ENCODE measurements around the gene HNF4A. TPM values are rescaled to one million over a fixed set of nuclear protein-coding genes. Genes with fewer than 3 reads are reported as not detected.

HNF4A gene
- total and polyA plus RNA-seq, 2 of the 13 experiments (the other 11 are each of a cell fraction or from before 2014, with no cell fraction given): 80.9 to 169 TPM

DNA sequence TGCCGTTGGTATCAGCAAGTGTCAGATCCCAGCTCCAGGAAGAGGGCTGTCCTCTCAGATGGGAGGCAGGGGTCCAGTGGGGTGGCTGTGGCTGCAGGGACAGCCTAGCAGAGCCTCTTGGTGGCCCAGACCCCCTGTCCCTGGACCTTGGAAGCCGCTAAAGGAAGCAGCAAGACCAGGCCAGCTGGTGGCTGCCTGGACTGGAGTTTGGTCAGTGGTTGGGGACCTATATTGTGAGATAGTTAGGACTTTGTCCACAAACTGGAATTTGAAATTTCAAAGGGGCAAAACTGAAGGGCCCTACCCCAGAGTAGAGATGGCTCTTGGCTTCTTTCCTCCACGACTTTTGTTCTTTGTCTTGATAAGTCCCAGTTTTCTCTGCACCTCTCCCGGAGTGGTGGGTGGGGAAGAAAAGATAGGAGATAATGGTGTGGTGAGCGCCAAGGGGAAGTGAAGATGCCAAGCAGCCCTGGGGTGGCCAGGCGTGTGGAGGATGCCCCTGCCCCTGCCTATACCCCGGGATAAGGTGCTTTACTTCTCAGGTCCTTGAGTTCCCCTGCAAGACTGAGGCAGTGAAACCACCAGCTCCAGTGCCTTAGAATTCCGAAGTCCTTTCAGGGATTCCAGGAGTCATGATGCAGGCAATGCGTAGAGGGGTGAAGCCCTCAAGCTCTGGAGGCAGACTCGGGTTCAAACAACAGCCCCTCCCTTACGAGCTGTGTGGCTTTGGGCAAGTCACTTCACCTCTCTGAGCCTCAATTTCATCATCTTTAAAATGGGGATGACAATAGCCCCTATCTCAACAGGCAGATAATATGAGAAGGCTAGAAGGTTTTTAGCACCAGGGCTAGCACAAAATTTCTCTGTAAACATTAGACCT lies 40.2 kb downstream of the HNF4A start (continued):
- TF ChIP-seq ZNF430 (CRISPR knock-in tag; IDR thresholded peaks at IDR 0.05) (peak; percentile 89; the same call in 1 of the 2 replicates), ZNF773 (CRISPR knock-in tag; IDR thresholded peaks at IDR 0.05; ENCODE audit: borderline replicate concordance) (no peak), CBX2 (IDR thresholded peaks at IDR 0.05; ENCODE audit: low read depth, low read length) (no peak), CBX2 (CRISPR knock-in tag; IDR thresholded peaks at IDR 0.05; ENCODE audit: low read depth) (peak; percentile 22; the same call in 1 of the 2 replicates), MYC (CRISPR knock-in tag; IDR thresholded peaks at IDR 0.05; ENCODE audit: borderline replicate concordance) (0 out of 2 replicates have a peak, but pooled peaks have one; percentile 13), PATZ1 (CRISPR knock-in tag; IDR thresholded peaks at IDR 0.05) (peak; percentile 23; the same call in 1 of the 2 replicates), HES4 (CRISPR knock-in tag; IDR thresholded peaks at IDR 0.05; ENCODE audit: borderline replicate concordance) (peak; percentile 74; the same call in 1 of the 2 replicates), ZNF768 (CRISPR knock-in tag; IDR thresholded peaks at IDR 0.05) (peak; percentile 100), STAT5B (CRISPR knock-in tag; IDR thresholded peaks at IDR 0.05) (no peak), SMAD1 (CRISPR knock-in tag; IDR thresholded peaks at IDR 0.05; ENCODE audit: borderline replicate concordance, low read depth) (0 out of 2 replicates have a peak, but pooled peaks have one; percentile 50), RBM39 (IDR thresholded peaks at IDR 0.05; ENCODE audit: low read depth, low read length, poor library complexity, severe bottlenecking) (peak; percentile 46), ZNF850 (CRISPR knock-in tag; conservative IDR thresholded peaks at IDR 0.05) (0 out of 2 replicates have a peak, but pooled peaks have one; percentile 71), MLLT10 (CRISPR knock-in tag; IDR thresholded peaks at IDR 0.05) (0 out of 2 replicates have a peak, but pooled peaks have one; percentile 45), MEIS1 (CRISPR knock-in tag; IDR thresholded peaks at IDR 0.05; ENCODE audit: borderline replicate concordance) (no peak), HNF4G (IDR thresholded peaks at IDR 0.05; ENCODE audit: borderline replicate concordance, low read depth, low read length) (peak; percentile 93), HNF4G (CRISPR knock-in tag; IDR thresholded peaks at IDR 0.05; ENCODE audit: borderline replicate concordance, low read depth) (peak; percentile 37; the same call in 1 of the 2 replicates), PHF8 (CRISPR knock-in tag; IDR thresholded peaks at IDR 0.05) (no peak), ZBTB7B (CRISPR knock-in tag; IDR thresholded peaks at IDR 0.05) (peak; percentile 64)
- TF ChIP-seq, protein P1, sequence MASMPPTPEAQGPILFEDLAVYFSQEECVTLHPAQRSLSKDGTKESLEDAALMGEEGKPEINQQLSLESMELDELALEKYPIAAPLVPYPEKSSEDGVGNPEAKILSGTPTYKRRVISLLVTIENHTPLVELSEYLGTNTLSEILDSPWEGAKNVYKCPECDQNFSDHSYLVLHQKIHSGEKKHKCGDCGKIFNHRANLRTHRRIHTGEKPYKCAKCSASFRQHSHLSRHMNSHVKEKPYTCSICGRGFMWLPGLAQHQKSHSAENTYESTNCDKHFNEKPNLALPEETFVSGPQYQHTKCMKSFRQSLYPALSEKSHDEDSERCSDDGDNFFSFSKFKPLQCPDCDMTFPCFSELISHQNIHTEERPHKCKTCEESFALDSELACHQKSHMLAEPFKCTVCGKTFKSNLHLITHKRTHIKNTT (CRISPR knock-in tag; IDR thresholded peaks at IDR 0.05): peak; percentile 37; the same call in 1 of the 2 replicates
- TF ChIP-seq, protein P2, sequence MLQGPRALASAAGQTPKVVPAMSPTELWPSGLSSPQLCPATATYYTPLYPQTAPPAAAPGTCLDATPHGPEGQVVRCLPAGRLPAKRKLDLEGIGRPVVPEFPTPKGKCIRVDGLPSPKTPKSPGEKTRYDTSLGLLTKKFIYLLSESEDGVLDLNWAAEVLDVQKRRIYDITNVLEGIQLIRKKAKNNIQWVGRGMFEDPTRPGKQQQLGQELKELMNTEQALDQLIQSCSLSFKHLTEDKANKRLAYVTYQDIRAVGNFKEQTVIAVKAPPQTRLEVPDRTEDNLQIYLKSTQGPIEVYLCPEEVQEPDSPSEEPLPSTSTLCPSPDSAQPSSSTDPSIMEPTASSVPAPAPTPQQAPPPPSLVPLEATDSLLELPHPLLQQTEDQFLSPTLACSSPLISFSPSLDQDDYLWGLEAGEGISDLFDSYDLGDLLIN (CRISPR knock-in tag; IDR thresholded peaks at IDR 0.05; ENCODE audit: borderline replicate concordance): 0 out of 2 replicates have a peak, but pooled peaks have one; percentile 34
